ENCODE measurements around the gene EXOC7. TPM values are rescaled to one million over a fixed set of nuclear protein-coding genes. Genes with fewer than 3 reads are reported as not detected.

EXOC7 gene
- total RNA-seq, 2 experiments from 2014 or later, result 122 to 173 TPM

DNA sequence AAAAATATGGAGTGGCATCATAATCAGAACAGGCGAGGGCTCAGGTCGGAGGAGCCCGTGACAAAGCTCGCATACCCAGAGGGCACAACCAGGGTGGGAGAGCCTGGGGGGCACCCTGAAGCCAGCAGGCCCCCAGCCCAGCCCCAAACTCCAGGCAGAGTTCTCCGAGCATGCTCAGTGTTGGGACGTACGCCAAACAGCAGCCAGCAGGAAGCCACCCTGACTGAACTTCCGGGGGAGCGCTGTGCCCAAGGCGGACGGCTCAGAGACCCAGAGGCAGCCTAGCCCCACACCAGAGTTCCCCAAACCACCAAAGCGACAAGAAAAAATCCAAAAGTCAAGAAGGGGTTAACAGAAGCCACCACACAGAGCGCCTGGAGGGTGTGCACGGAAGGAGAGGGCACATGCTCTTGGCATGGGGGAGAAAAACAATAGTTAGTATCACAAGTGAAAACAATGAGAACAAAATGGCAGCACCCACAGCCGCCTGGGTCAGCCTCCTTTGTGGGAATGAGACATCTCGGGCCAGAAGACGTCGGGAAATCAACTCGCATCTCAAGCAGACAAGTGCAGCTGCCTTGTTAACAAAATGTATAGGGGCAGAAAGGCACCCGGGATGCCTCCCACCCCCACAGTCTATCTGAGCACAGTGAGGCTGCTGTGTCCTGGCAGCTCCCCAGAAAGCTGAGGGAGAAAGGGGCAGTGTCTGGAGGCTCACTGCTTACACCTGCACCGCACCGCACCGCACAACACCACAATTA lies 11.9 kb downstream of the EXOC7 start:
- BruUV-seq (replicated peaks), result no TSS peak
- TF ChIP-seq EZH2phosphoT487 (IDR thresholded peaks at IDR 0.05; ENCODE audit: borderline replicate concordance, low read depth, low read length), result no peak
- TF ChIP-seq, protein P1, sequence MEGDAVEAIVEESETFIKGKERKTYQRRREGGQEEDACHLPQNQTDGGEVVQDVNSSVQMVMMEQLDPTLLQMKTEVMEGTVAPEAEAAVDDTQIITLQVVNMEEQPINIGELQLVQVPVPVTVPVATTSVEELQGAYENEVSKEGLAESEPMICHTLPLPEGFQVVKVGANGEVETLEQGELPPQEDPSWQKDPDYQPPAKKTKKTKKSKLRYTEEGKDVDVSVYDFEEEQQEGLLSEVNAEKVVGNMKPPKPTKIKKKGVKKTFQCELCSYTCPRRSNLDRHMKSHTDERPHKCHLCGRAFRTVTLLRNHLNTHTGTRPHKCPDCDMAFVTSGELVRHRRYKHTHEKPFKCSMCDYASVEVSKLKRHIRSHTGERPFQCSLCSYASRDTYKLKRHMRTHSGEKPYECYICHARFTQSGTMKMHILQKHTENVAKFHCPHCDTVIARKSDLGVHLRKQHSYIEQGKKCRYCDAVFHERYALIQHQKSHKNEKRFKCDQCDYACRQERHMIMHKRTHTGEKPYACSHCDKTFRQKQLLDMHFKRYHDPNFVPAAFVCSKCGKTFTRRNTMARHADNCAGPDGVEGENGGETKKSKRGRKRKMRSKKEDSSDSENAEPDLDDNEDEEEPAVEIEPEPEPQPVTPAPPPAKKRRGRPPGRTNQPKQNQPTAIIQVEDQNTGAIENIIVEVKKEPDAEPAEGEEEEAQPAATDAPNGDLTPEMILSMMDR (conservative IDR thresholded peaks at IDR 0.05; ENCODE audit: low read length), result no peak
- no peaks in the 10 kb centered on the region for H4K20me1 ChIP-seq (ENCODE audit: insufficient read depth, low read length)
- H3K9me2 ChIP-seq (ENCODE audit: insufficient read depth, low read length), result no peaks in the 10 kb centered on the region
- peaks cover 73% of the 10 kb centered on the region for H3K36me3 ChIP-seq (ENCODE audit: insufficient read depth, low read length)
- intact Hi-C loops (cut with micrococcal nuclease; ENCODE audit: unreplicated experiment), result no loop called here
- H3K4me2 ChIP-seq (ENCODE audit: low read length), result no peak overlapping the region
- H3K4me3 ChIP-seq (ENCODE audit: low read depth, low read length, poor library complexity, severe bottlenecking), result no peak overlapping the region
- H2AFZ ChIP-seq (ENCODE audit: low read length), result no peak overlapping the region
- no peaks in the 10 kb centered on the region for H3K79me2 ChIP-seq (ENCODE audit: insufficient read depth, low read depth, low read length)
- no peaks in the 10 kb centered on the region for H3K9me3 ChIP-seq (ENCODE audit: low read length)
- H3K4me1 ChIP-seq (ENCODE audit: insufficient read depth, low read length, poor library complexity, severe bottlenecking), result no peaks in the 10 kb centered on the region
- ChIA-PET POLR2A (interaction anchor here (0.6 kb wide), 1 partner anchor 86 kb away, joined by 6 read pairs; no protein-coding TSS in a partner anchor), CTCF (ENCODE audit: unreplicated experiment) (no interaction called here)
- no peak for DNase-seq (ENCODE audit: low spot score)
- no peak overlapping the region for H3K27ac ChIP-seq (ENCODE audit: low read depth, low read length, poor library complexity, severe bottlenecking)

DNA sequence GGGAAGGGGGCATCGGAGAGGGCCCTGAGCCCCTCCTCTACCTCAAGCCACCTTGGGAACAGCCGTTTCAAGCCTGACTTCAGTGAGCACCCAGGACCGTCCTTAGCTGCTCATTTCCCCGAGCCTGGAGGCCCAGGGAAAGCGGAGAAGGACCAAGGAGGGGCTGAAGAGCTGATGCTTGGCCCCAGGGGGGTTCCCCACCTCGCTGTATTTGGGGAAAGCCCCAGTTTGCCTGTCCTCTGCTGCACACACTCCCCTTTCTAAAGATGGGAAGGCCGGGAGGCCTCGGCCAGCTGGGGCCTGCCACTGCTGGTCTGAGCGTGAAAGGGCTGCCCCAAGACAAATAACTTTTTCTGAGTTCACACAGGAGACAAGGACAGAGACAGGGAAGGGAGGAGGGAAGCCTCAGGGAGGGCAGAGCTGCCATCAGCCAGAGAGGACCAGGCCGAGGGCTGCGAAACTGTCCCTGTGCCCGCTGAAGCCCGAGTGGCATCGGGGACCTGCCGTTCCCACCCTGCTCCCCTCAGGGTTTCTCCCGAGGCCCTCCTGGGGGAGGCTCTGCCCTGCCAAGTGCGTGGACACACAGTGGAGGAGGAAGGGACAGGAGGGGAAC lies 13.0 kb downstream of the EXOC7 start:
- Histone ChIP-seq H3K4me3 (ENCODE audit: low read depth, low read length, poor library complexity, severe bottlenecking) (no peak overlapping the region), H3K27ac (ENCODE audit: low read depth, low read length, poor library complexity, severe bottlenecking) (no peak overlapping the region), H3K4me2 (ENCODE audit: low read length) (no peak overlapping the region), H2AFZ (ENCODE audit: low read length) (no peak overlapping the region), H3K9me2 (ENCODE audit: insufficient read depth, low read length) (no peaks in the 10 kb centered on the region), H3K79me2 (ENCODE audit: insufficient read depth, low read depth, low read length) (no peaks in the 10 kb centered on the region), H4K20me1 (ENCODE audit: insufficient read depth, low read length) (no peaks in the 10 kb centered on the region), H3K36me3 (ENCODE audit: insufficient read depth, low read length) (peaks cover 67% of the 10 kb centered on the region), H3K4me1 (ENCODE audit: insufficient read depth, low read length, poor library complexity, severe bottlenecking) (no peaks in the 10 kb centered on the region), H3K9me3 (ENCODE audit: low read length) (no peaks in the 10 kb centered on the region)
- POLR2A ChIA-PET, result interaction anchor here (0.6 kb wide), 1 partner anchor 193 kb away, joined by 3 read pairs; no protein-coding TSS in a partner anchor
- intact Hi-C loops (cut with micrococcal nuclease; ENCODE audit: unreplicated experiment), result no loop called here
- DNase-seq (ENCODE audit: low spot score), result no peak
- TF ChIP-seq EZH2phosphoT487 (IDR thresholded peaks at IDR 0.05; ENCODE audit: borderline replicate concordance, low read depth, low read length), result no peak
- TF ChIP-seq, protein P1 (conservative IDR thresholded peaks at IDR 0.05; ENCODE audit: low read length), result no peak
- BruUV-seq (replicated peaks), result no TSS peak
- CTCF ChIA-PET (ENCODE audit: unreplicated experiment), result no interaction called here

All from OCI-LY7 (cell line).